HG03378 (cell line): ENCODE measurements around the gene CDK12.
"Not testable (repeated sequence)": the region's sequence is repeated elsewhere in the genome, so short reads cannot be mapped to it uniquely, and the experiment has no call there.

ENCODE experiments used
- ATAC-seq: cut with Tn5 transposase; IDR thresholded peaks from one replicate; pipeline ENCODE4 v1.9.1; 2021; ENCODE audit warnings: mild to moderate bottlenecking, moderate library complexity; ENCODE audit not compliant: unreplicated experiment

The CDK12 gene

DNA sequence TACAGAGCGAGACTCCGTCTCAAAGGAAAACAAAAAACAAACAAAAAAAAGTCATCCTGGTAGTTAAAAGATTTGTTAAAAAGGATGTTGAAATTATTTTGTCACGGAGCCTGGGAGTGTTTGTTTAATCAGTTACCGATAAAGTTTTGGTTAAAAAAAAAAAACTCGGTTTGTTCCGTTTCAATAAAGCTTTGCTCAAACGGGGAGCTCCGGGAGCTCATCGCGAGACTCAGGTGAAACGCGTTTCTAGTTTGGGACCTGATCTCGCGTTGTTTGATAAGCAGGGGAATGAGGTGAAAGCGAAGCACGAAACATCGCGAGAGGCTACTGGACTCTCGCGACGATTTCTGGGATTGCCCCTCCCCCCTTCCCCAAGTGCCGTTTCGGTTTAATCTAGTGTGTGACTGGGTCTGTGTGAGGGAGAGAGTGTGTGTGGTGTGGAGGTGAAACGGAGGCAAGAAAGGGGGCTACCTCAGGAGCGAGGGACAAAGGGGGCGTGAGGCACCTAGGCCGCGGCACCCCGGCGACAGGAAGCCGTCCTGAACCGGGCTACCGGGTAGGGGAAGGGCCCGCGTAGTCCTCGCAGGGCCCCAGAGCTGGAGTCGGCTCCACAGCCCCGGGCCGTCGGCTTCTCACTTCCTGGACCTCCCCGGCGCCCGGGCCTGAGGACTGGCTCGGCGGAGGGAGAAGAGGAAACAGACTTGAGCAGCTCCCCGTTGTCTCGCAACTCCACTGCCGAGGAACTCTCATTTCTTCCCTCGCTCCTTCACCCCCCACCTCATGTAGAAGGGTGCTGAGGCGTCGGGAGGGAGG, at the start of gene CDK12:
Gene CDK12, plus strand, starts transcription at position 374 of the 813 bp plus-strand sequence. CDS start 586 bp downstream, outside the sequence.
- ATAC-seq, result peak; percentile 78

DNA sequence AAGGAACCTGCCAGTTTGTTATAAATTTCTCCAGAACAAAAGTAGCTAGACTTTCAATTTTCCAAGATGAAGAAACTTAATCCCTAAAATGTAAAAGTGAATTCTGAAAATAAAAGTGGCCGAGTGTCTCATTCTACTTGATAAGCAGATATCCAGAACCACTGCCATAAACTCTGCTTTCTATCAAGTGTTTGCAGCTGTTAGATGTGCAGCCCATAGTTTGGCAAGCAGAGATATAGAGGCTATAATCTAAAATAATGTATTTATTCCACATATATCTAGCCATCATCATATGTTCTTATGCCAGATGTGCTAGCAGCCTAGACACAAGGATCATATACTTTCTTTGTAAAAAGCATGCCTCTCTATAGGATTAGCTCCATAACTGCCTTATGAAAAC, 45.1 kb upstream of the CDK12 start:
- ATAC-seq, result no peak

DNA sequence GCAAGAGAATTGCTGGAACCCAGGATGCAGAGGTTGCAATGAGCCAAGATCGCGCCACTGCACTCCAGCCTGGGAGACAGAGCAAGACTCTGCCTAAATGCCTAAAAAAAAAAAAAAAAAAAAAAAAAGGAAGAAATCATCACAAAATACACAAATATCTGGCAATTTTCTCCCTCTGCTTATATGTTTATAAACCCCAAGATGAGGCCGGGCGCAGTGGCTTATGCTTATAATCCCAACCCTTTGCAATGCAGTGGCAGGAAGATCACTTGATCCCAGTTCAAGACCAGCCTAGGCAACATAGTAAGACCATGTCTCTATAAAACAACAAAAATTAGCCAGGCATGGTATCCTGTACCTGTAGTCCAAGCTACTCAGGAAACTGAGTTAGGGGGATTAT, 31.7 kb upstream of the CDK12 start:
- no peak for ATAC-seq

DNA sequence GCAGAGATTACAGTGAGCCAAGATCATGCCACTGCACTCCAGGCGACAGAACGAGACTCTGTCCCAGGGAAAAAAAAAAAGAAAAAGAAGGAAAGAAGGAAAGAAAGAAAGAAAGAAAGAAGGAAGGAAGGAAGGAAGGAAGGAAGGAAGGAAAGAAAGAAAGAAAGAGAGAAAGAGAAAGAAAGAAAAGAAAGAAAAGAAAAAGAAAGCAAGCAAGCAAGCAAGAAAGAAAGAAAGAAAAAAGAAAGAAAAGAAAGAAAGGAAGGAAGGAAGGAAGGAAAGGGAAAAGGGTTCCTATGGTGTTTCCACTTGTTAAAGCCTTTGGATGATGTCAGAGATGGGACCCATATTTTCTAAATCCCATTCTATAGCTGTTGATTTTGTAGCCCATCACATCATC, 21.4 kb upstream of the CDK12 start:
- not testable (repeated sequence) for ATAC-seq

DNA sequence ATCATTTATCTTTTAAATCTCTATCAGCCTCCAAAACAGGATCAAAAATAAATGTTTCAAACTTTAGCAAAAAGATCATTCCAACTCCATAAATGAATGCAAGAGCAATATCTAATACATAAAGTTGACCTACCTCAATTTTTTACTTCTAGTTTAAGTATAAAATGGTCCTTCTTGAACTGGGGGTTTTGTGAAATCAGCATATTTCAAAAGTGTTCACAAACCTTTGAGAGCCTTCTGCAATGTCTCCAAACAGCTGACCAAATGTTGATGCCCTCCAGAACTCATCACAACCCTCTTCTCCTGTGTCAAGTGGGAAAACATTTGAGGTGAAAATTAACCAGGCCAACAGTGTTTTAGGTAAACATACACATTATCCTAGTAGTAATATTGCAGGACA, 18.0 kb upstream of the CDK12 start:
- ATAC-seq, result no peak

DNA sequence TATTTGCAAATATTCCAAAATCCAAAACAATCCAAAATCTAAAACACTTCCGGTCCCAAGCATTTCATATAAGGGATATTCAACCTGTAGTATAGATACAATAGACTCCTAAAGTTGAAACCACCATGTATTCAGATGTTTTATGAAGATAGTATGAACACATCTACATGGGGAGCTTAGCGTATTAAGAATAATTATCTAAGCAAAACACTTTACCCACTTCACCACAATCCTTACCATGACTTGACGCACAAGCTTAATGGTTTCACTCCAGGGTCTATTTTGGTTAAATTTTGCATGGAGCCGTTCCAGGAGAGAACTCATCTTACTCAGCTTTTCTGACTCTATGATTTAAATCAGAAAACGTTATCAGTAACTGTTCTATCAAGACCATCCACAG, 13.7 kb upstream of the CDK12 start:
- ATAC-seq, result no peak

DNA sequence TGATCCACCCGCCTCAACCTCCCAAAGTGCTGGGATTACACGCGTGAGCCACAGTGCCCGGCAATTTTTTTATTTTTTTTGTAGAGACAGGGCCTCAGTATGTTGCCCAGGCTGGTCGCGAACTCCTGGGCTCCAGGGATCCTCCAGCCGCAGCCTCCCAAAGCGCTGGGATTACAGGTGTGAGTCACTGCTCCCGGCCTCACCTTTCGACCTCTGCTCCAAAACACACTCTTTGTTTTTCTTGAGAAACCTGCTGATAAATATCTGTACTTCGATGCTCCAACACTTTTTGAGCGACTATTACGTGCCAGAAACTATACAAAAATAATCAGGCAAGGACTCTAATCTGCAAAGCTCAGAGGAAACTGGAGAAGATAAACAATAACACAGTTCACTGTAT, 11.2 kb upstream of the CDK12 start:
- no peak for ATAC-seq

DNA sequence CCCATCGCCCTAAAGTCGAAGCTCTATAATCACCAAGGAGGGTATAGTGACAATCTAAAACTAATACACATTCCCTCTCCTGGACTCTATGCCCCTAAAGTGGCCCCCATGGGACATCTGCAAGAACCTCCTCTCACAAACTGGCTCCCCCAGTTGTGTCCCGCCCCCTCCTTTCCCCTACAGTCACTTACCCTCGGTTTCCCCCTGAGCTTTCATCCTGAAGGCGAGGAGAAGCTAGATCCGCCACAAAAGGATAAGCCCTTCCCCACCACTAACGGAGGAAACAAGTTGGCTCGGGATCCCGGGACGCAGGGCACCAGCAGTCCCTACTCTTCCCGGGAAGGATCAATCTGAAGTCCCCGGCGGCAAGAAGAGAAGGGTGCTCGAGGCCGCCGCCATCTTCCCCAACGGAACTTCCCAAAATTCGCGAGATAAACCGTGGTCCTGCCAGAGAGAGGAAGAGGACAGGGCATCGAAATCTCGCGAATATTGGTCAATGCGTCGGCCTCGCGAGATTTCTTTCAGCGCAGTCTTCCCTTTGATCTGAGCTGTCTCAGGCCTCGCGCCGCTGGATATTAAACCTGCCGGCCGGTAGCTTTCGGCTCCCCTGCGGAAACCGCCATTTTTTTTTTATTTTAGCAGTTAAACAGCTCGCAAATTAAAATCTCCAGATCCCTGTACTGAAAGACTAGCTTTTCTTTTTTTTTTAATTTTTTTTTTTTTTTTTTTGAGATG, 10.3 kb upstream of the CDK12 start, which contains the start of gene MED1:
Gene MED1, minus strand, starts transcription at position 417 of the 735 bp plus-strand sequence. Its CDS starts 201 bp downstream, at position 216.
- peak; percentile 73 for ATAC-seq

DNA sequence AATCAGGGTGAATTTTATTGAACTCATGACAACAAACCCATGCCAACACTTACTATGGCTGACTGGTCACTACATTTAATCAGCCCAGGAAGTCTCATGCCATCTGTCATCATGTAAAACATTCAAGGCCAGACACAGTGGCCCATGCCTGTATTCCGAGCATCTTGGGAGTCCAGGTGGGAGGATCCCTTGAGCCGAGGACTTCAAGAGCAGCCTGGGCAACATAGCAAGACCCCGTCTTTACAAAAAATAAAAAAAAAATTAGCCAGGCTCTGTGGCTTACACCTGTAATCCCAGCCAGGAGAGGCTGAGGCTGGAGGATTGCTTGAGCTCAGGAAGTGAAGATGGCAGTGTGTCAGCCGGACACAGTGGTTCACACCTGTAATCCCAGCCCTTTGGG, 5.4 kb upstream of the CDK12 start:
- no peak for ATAC-seq

DNA sequence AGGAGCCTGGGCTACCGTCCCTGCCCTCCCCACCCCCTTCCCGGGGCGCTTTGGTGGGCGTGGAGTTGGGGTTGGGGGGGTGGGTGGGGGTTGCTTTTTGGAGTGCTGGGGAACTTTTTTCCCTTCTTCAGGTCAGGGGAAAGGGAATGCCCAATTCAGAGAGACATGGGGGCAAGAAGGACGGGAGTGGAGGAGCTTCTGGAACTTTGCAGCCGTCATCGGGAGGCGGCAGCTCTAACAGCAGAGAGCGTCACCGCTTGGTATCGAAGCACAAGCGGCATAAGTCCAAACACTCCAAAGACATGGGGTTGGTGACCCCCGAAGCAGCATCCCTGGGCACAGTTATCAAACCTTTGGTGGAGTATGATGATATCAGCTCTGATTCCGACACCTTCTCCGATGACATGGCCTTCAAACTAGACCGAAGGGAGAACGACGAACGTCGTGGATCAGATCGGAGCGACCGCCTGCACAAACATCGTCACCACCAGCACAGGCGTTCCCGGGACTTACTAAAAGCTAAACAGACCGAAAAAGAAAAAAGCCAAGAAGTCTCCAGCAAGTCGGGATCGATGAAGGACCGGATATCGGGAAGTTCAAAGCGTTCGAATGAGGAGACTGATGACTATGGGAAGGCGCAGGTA, 762 bp downstream of the CDK12 start:
- no peak for ATAC-seq

DNA sequence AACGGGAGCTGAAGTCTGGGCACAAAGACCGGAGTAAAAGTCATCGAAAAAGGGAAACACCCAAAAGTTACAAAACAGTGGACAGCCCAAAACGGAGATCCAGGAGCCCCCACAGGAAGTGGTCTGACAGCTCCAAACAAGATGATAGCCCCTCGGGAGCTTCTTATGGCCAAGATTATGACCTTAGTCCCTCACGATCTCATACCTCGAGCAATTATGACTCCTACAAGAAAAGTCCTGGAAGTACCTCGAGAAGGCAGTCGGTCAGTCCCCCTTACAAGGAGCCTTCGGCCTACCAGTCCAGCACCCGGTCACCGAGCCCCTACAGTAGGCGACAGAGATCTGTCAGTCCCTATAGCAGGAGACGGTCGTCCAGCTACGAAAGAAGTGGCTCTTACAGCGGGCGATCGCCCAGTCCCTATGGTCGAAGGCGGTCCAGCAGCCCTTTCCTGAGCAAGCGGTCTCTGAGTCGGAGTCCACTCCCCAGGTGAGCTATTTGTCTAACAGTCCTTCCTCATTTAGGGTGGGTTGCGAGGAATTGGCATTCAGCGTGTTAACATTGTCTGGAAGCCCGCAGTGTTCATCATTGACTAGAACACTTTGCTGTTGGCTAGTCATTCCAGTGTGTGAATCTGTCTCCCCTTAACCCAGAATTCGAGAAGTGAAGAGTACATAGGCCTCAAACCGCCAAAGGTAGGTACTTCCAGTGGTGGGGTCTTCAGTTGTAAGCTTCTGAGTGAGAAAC, 1.5 kb downstream of the CDK12 start:
- no peak for ATAC-seq

DNA sequence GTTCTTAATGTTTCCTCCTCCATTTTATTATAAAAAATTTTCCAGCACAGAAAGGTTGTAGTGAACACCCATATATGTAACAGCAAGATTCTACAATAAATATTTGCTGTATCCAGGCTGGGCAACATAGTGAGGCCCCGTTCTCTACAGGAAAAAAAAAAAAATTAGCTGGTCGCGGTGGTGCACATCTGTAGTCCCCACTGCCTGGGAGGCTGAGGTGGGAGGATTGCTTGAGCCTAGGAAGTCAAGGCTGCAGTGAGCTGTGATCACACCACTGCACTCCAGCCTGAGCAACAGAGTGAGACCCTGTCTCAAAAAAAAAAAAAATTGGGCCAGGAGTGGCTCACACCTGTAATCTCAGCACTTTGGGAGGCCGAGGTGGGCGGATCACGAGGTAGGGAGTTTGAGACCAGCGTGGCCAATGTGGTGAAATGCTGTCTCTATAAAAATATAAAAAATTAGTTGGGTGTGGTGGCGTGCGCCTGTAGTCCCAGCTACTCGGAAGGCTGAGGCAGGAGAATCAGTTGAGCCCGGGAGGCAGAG, 3.4 kb downstream of the CDK12 start:
- not testable (repeated sequence) for ATAC-seq

DNA sequence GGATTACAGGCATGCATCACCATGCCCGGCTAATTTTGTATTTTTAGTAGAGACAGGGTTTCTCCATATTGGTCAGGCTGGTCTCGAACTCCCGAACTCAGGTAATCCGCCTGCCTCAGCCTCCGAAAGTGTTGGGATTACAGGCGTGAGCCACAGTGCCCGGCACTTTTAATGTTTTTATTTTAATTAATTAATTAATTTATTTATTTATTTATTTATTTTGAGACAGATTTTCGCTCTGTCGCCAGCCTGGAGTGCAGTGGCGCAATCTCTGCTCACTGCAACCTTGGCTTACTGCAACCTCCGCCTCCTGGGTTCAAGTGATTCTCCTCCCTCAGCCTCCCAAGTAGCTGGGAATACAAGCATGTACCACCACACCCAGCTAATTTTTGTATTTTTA, 7.3 kb downstream of the CDK12 start:
- not testable (repeated sequence) for ATAC-seq

DNA sequence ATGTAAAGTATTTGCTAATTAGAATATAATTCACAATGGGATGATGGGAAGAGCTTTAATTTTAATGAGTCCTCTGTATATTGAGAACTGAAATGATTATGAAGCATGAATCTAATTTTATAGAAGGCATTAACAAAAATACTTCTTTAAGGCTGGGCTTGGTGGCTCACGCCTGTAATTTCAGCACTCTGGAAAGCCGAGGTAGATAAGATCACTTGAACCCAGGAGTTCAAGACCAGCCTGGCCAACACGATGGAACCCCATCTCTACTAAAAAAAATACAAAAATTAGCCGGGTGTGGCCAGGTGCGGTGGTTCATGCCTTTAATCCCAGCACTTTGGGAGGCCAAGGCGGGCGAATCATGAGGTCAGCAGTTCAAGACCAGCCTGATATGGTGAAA, 12.0 kb downstream of the CDK12 start:
- ATAC-seq, result no peak

DNA sequence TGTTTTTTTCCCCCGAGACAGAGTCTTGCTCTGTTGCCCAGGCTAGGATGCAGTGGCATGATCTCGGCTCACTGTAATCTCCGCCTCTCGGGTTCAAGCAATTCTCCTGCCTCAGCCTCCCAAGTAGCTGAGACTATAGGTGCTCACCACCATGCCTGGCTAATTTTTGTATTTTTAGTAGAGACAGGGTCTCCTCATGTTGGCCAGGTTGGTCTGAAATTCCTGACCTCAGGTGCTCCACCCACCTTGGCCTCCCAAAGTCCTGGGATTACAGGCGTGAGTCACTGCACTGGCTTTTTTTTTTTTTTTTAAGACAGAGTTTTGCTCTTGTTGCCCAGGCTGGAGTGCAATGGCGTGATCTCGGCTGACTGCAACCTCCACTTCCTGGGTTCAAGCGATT, 18.3 kb downstream of the CDK12 start:
- not testable (repeated sequence) for ATAC-seq

DNA sequence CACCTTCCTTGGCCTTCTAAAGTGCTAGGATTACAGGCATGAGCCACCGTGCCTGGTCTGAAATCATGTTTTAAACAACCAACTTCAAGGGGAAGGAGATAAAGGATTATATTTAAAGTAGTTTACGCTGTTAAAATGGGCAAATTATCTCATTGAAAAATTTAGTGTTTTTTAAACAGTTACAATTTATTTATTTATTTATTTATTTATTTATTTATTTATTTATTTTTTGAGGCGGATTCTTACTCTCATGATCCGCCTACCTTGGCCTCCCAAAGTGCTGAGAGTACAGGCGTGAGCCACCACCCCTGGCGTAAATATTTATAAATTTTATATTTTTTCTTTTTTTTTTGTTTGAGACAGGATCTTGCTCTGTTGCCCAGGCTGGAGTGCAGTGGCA, 22.2 kb downstream of the CDK12 start:
- no peak for ATAC-seq

DNA sequence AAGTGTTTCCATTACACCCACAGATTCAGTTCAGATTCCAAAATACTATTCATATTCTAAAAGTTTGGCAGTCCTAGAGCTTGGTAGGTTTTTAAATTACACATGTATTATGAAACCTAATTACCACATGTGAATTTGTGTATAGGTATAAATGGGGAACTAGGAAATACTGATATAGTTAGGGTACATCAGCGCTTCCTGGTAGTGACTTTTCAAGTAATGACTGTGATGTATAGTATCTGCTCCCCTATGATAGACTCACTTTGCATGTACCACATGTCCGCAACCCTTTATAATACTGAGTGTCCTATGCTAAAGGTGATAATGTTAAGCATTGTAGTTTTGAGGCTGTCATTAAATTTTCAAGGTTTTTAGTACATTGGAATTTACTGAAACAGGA, 22.9 kb downstream of the CDK12 start:
- peak; percentile 63 for ATAC-seq

DNA sequence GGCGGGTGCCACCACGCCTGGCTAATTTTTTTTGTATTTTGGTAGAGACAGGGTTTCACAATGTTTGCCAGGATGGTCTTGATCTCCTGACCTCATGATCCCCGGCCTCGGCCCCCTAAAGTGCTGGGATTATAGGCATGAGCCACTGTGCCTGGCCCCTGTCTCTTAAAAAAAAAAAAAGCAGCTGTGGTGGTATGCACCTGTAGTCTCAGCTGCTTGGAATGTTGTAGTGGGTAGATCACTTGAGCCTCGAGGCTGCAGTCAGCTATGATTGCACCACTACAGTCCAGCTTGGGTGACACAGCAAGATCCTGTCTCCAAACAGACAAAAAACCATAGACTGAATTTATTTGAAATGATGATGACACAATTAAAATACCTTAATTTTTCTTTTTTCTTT, 24.3 kb downstream of the CDK12 start:
- no peak for ATAC-seq

DNA sequence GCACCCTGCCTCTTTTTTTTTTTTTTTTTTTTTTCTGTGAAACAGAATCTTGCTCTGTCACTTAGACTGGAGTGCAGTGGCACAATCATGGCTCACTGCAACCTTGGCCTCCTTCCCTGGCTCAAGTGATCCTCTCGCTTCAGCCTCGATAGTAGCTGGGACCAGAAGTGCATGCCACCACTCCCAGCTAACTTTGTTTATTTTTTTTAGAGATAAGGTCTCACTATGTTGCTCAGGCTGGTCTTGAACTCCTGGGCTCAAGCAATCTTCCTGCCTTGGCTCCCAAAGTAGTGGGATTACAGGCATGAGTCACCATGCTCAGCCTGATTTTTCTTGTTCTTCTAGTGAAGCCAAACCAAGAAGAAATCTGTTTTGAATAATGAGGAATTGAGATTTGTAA, 25.0 kb downstream of the CDK12 start:
- ATAC-seq, result no peak

DNA sequence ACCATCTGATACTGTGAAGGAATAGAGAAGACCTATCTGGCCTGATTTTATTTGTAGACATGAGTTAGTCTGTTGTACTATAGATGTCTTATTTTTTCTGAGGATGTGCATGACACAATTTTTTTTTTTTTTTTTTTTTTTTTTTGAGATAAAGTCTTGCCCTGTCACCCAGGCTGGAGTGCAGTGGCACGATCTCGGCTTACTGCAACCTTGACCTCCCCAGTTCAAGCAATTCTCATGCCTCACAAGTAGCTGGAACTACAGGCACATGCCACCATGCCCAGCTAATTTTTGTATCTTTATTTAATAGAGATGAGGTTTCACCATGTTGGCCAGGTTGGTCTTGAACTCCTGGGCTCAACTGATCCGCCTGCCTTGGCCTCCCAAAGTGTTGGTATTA, 26.2 kb downstream of the CDK12 start:
- not testable (repeated sequence) for ATAC-seq

DNA sequence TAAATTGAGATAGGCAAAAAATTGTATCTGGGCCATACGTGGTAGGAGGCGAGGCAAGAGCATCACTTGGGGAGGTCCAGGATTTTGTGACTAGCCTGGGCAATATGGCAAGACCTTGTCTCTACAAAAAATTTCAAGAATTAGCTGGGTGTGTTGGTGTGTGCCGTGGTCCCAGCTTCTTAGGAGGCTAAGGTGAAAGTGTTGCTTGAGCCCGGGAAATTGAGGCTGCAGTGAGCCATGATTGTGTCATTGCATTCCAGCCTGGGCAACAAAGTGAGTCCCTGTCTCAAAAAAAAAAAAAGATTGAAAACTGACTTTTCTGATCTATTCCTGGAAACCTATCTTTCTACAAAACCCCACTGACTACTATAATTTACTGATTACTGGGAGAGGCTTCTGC, 26.7 kb downstream of the CDK12 start:
- no peak for ATAC-seq
